B cell (primary cell): Measurements from ENCODE around the gene ZBTB32. TPM values are rescaled to one million over a fixed set of nuclear protein-coding genes. Genes with fewer than 3 reads are reported as not detected.

Experiments
- ATAC-seq: fragments of 200-7000 bp; cut with Tn5 transposase; one replicate; pipeline ENCODE4 v1.10.0; 2021; ENCODE audit warnings: low read depth, mild to moderate bottlenecking, moderate number of reproducible peaks, moderate library complexity
- CTCF ChIA-PET: fragments of 350-600 bp; sonication (Branson Sonifier 250); formaldehyde crosslinking; loops from one replicate; lab custom pipeline; 2021; ENCODE audit warnings: antibody characterized with exemption, inconsistent platforms; lab: Charles Lee
- POLR2A ChIA-PET: fragments of 350-600 bp; sonication (Branson Sonifier 250); formaldehyde crosslinking; loops from one replicate; lab custom pipeline; 2021; ENCODE audit warnings: antibody characterized with exemption; lab: Charles Lee
- DNase-seq: peaks from one replicate; pipeline ENCODE4 v3.0.0; 2013
- H2AFZ ChIP-seq: 2 replicates; pipeline ENCODE4 v1.6.1; 2012; ENCODE audit warnings: mild to moderate bottlenecking, low read depth, low read length; ENCODE audit not compliant: insufficient read depth, poor library complexity, severe bottlenecking
- H3K27ac ChIP-seq, 2 donors: 1 replicate in 1 of 2; 2 replicates in 1 of 2; pipeline ENCODE4 v1.5.1; 2012 to 2013; ENCODE audit warnings: low read length in 2 of 2, mild to moderate bottlenecking in 2 of 2, moderate library complexity in 1 of 2
- H3K27me3 ChIP-seq, 4 experiments: fragments of 200-600 bp in 1 of 4; sonication (generic) in 1 of 4; replicated peaks in 1 of 4; 1 replicate in 2 of 4; 2 replicates in 2 of 4; pipeline versions ENCODE4 v1.6.1 to v1.7.0; 2013 to 2016; ENCODE audit warnings: low read length in 3 of 4, mild to moderate bottlenecking in 2 of 4, mixed read lengths in 1 of 4, moderate library complexity in 1 of 4; ENCODE audit not compliant: insufficient read depth in 4 of 4, control insufficient read depth in 3 of 4; ENCODE audit errors: control extremely low read depth in 1 of 4
- H3K36me3 ChIP-seq, 2 experiments: replicated peaks in 1 of 2; 1 replicate in 1 of 2; 2 replicates in 1 of 2; pipeline versions ENCODE4 v1.6.1 to v1.7.1; 2013; ENCODE audit warnings: low read length in 1 of 2; ENCODE audit not compliant: insufficient read depth in 2 of 2, control insufficient read depth in 1 of 2; ENCODE audit errors: control extremely low read depth in 1 of 2, extremely low read depth in 1 of 2
- H3K4me1 ChIP-seq, 2 donors: fragments of 200-600 bp in 1 of 2; sonication (generic) in 1 of 2; 1 replicate in 1 of 2; 2 replicates in 1 of 2; pipeline versions ENCODE4 v1.5.1 to v1.6.1; 2013 to 2017; ENCODE audit warnings: low read length in 2 of 2; ENCODE audit not compliant: control insufficient read depth in 2 of 2, insufficient read depth in 2 of 2
- H3K4me2 ChIP-seq: replicated peaks from 2 replicates; pipeline ENCODE3; 2012; ENCODE audit warnings: mild to moderate bottlenecking, low read depth, low read length; ENCODE audit not compliant: poor library complexity, severe bottlenecking
- H3K4me3 ChIP-seq, 5 experiments: fragments of 200-600 bp in 1 of 5; sonication (generic) in 1 of 5; 1 replicate in 3 of 5; 2 replicates in 2 of 5; pipeline versions ENCODE4 v1.5.1 to v1.7.0; 2011 to 2016; ENCODE audit warnings: low read length in 4 of 5, mild to moderate bottlenecking in 4 of 5, low read depth in 2 of 5, control low read depth in 1 of 5, moderate library complexity in 1 of 5; ENCODE audit not compliant: insufficient read depth in 1 of 5; ENCODE audit errors: control extremely low read depth in 1 of 5, extremely low read depth in 1 of 5
- H3K79me2 ChIP-seq: fragments of 200-600 bp; sonication (generic); one replicate; pipeline ENCODE4 v1.6.0; 2016; ENCODE audit warnings: low read length; ENCODE audit not compliant: control insufficient read depth, insufficient read depth
- H3K9ac ChIP-seq: fragments of 200-600 bp; sonication (generic); 2 replicates; pipeline ENCODE4 v1.6.1; 2017; ENCODE audit warnings: mild to moderate bottlenecking, low read length, moderate library complexity
- H3K9me3 ChIP-seq, 3 donors: one replicate each; pipeline versions ENCODE4 v1.6.1 to v1.7.1; 2013; ENCODE audit warnings: low read length in 2 of 3; ENCODE audit not compliant: control insufficient read depth in 2 of 3, insufficient read depth in 1 of 3; ENCODE audit errors: control extremely low read depth in 1 of 3
- H4K20me1 ChIP-seq: 2 replicates; pipeline ENCODE4 v1.6.0; 2012; ENCODE audit warnings: mild to moderate bottlenecking, low read length; ENCODE audit not compliant: insufficient read depth, control insufficient read depth, poor library complexity, severe bottlenecking
- H3K27ac Mint-ChIP-seq: one replicate; pipeline ENCODE4 v1.8.0; 2021; ENCODE audit warnings: mixed read lengths
- H3K27me3 Mint-ChIP-seq: one replicate; pipeline ENCODE4 v1.8.0; 2021; ENCODE audit warnings: mixed read lengths
- H3K4me1 Mint-ChIP-seq: one replicate; pipeline ENCODE4 v1.8.0; 2021; ENCODE audit warnings: mixed read lengths
- H3K4me3 Mint-ChIP-seq: one replicate; pipeline ENCODE4 v1.8.0; 2021; ENCODE audit warnings: mixed read lengths
- H3K9me3 Mint-ChIP-seq: one replicate; pipeline ENCODE4 v1.8.0; 2022; ENCODE audit warnings: mixed read lengths; ENCODE audit not compliant: insufficient read depth
- EZH2 ChIP-seq: IDR thresholded peaks from 2 replicates; pipeline ENCODE4 v1.6.1; 2012; ENCODE audit warnings: borderline replicate concordance, low read depth, mild to moderate bottlenecking, moderate library complexity, low read length; ENCODE audit not compliant: insufficient read depth, poor library complexity, severe bottlenecking
- WGBS: methylation state at CpG from one replicate; pipeline ENCODE4 v1.1.5; 2013; ENCODE audit warnings: missing lambda C conversion rate; ENCODE audit not compliant: insufficient coverage; 5-methylcytosine and 5-hydroxymethylcytosine counted together
- intact Hi-C: fragments of 100-400 bp; cut with micrococcal nuclease; formaldehyde crosslinking; loops from one replicate; pipeline ENCODE4 v1.10.0; 2022
- polyA plus RNA-seq: library from polyadenylated mRNA; depleted of rRNA; stranded (reverse); fragments of >200 nt; gene quantifications from 2 replicates; pipeline ENCODE4 v1.2.3, GENCODE V29; 2012
- total RNA-seq, 2 donors: library from RNA; stranded (reverse); fragments of 120-200 nt in 1 of 2; gene quantifications; 1 replicate in 1 of 2; 2 replicates in 1 of 2; pipeline versions ENCODE4 v1.2.3 to v1.2.4, GENCODE V29; 2013 to 2022
- TF ChIP-seq, protein P1 (sequence below): fragments of 200-600 bp; IDR thresholded peaks from one replicate; pipeline ENCODE4 v1.8.0; 2022; ENCODE audit warnings: antibody characterized with exemption, mild to moderate bottlenecking

The ZBTB32 gene
- total and polyA plus RNA-seq, 2 donors (not counting 1 experiment from before 2014, with no cell fraction given): 18.9 to 28.1 TPM

DNA sequence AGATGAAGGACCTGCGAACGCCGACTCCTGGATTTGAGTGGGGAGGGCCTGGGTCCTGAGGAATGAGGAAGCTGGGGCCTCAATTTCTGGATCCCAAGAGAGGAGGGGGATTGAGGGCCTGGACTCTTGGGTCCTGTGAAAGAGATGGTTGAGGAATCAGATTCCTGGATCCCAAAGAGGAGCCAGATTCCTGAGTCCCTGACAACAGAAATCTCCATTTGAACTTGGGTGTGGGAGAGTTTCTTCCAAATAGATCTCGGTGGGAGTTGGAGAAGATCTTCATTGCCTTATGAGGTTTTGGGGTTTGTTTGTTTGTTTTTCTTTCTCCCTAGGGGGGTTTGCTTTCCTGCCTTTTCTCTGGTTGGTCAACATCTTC is 41.7 kb downstream of the ZBTB32 start:
- 19% methylated on average over 3 of the region's 4 CpGs for WGBS
- POLR2A ChIA-PET: interaction anchor here (0.7 to 2.3 kb wide), 5 partner anchors 10 to 191 kb away, joined by 4 to 17 read pairs (median 6); partner anchors contain the start of genes HSPB6 and KMT2B
- ATAC-seq (no peak), DNase-seq (no peak)
- peak overlapping the region; percentile 93 for H3K9ac ChIP-seq
- Mint-ChIP-seq H3K27ac (peak overlapping the region; percentile 98), H3K9me3 (no peaks in the 10 kb centered on the region), H3K4me1 (peaks cover 59% of the 10 kb centered on the region), H3K27me3 (no peaks in the 10 kb centered on the region), H3K4me3 (peak overlapping the region; percentile 94)
- CTCF ChIA-PET: interaction anchor here (0.9 to 2.3 kb wide), 2 partner anchors 44 to 52 kb away, joined by 4 read pairs; no protein-coding TSS in a partner anchor
- H3K27me3 ChIP-seq: no peaks in the 10 kb centered on the region
- no peaks in the 10 kb centered on the region for H4K20me1 ChIP-seq
- H3K36me3 ChIP-seq: no peaks in the 10 kb centered on the region
- peak overlapping the region; percentile 66 to 93 (median 91) for H3K4me3 ChIP-seq
- H3K9me3 ChIP-seq: no peaks in the 10 kb centered on the region
- intact Hi-C loops: loop anchor here (10.0 kb wide), 1 partner anchor 469 kb away; the partner anchor contains the start of genes ZNF146 and ZNF565
- TF ChIP-seq, protein P1, sequence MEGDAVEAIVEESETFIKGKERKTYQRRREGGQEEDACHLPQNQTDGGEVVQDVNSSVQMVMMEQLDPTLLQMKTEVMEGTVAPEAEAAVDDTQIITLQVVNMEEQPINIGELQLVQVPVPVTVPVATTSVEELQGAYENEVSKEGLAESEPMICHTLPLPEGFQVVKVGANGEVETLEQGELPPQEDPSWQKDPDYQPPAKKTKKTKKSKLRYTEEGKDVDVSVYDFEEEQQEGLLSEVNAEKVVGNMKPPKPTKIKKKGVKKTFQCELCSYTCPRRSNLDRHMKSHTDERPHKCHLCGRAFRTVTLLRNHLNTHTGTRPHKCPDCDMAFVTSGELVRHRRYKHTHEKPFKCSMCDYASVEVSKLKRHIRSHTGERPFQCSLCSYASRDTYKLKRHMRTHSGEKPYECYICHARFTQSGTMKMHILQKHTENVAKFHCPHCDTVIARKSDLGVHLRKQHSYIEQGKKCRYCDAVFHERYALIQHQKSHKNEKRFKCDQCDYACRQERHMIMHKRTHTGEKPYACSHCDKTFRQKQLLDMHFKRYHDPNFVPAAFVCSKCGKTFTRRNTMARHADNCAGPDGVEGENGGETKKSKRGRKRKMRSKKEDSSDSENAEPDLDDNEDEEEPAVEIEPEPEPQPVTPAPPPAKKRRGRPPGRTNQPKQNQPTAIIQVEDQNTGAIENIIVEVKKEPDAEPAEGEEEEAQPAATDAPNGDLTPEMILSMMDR: no peak
- no peak for TF ChIP-seq EZH2
- peak overlapping the region; percentile 87 for H3K4me2 ChIP-seq
- peak overlapping the region; percentile 77 for H2AFZ ChIP-seq
- H3K4me1 ChIP-seq: peaks cover 38 to 59% of the 10 kb centered on the region in 2 donors
- peak overlapping the region; percentile 98 for H3K27ac ChIP-seq
- peaks cover 71% of the 10 kb centered on the region for H3K79me2 ChIP-seq

DNA sequence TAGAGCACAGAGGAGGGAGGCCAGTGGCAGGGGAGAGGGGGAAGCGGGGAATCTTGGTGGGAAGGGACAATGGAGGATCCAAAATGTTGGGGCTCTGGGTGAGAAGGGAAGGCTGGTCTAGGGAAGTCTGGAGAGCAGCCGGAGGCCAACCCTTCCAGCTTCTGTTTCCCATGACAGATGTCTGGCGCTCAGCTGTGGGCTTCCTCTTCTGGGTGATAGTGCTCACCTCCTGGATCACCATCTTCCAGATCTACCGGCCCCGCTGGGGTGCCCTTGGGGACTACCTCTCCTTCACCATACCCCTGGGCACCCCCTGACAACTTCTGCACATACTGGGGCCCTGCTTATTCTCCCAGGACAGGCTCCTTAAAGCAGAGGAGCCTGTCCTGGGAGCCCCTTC is 42.2 kb downstream of the ZBTB32 start:
- no peak for ATAC-seq
- H4K20me1 ChIP-seq: no peaks in the 10 kb centered on the region
- Mint-ChIP-seq H3K4me3 (peak overlapping the region; percentile 94), H3K27ac (no peak overlapping the region), H3K4me1 (peaks cover 59% of the 10 kb centered on the region), H3K27me3 (no peaks in the 10 kb centered on the region), H3K9me3 (no peaks in the 10 kb centered on the region)
- intact Hi-C loops: loop anchor here (10.0 kb wide), 1 partner anchor 468 kb away; the partner anchor contains the start of genes ZNF146 and ZNF565
- H3K9ac ChIP-seq: no peak overlapping the region
- H3K27ac ChIP-seq: no peak overlapping the region
- H2AFZ ChIP-seq: no peak overlapping the region
- DNase-seq: no peak
- no peaks in the 10 kb centered on the region for H3K36me3 ChIP-seq
- no peaks in the 10 kb centered on the region for H3K27me3 ChIP-seq
- TF ChIP-seq, protein P1: no peak
- TF ChIP-seq EZH2: no peak
- ChIA-PET POLR2A (interaction anchor here (1.5 to 2.3 kb wide), 2 partner anchors 28 to 44 kb away, joined by 6 to 7 read pairs; partner anchors contain the start of gene KMT2B), CTCF (interaction anchor here (2.3 kb wide), 1 partner anchor 44 kb away, joined by 4 read pairs; no protein-coding TSS in a partner anchor)
- WGBS: 90% methylated on average over 4 of the region's 5 CpGs
- H3K79me2 ChIP-seq: peaks cover 70% of the 10 kb centered on the region
- no peaks in the 10 kb centered on the region for H3K9me3 ChIP-seq
- peak overlapping the region; percentile 87 for H3K4me2 ChIP-seq
- H3K4me3 ChIP-seq: no peak overlapping the region
- H3K4me1 ChIP-seq: peaks cover 38 to 56% of the 10 kb centered on the region in 2 donors
